Sigmoid colon (tissue), 3 donors: ENCODE measurements around the gene MCCC1.

Experiments
- POLR2A ChIP-seq, 2 donors: fragments of 450-650 bp; IDR thresholded peaks; one replicate each; pipeline ENCODE4 v1.6.1; 2016; ENCODE audit warnings: antibody characterized with exemption in 2 of 2, mild to moderate bottlenecking in 2 of 2, moderate library complexity in 2 of 2
- TF ChIP-seq, protein P1 (sequence below), 4 experiments: fragments of 450-650 bp in 3 of 4; fragments of 200-600 bp in 1 of 4; IDR thresholded peaks; one replicate each; pipeline ENCODE4 v1.5.1; 2016 to 2019; ENCODE audit warnings: antibody characterized with exemption in 4 of 4, mild to moderate bottlenecking in 3 of 4, moderate library complexity in 2 of 4

DNA sequence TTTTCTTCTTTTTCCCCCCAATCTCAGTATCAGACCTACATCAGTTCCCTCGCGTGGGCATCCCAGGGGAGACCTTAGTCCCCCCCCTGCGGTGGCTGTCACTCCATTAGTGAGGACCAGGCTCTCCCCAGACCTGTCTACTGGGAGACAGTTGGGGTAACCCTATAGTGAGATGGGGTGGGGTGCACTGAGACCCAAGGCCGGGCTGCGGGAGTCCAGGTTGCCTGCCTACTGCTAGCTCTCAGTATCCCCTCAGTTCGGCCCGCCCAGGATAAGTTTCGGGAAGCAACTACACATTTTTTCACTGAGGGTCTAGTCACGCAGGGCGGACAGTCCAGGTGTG is 118.3 kb downstream of the MCCC1 start:
- no peak for TF ChIP-seq POLR2A (IDR thresholded peaks at IDR 0.05)
- TF ChIP-seq, protein P1, sequence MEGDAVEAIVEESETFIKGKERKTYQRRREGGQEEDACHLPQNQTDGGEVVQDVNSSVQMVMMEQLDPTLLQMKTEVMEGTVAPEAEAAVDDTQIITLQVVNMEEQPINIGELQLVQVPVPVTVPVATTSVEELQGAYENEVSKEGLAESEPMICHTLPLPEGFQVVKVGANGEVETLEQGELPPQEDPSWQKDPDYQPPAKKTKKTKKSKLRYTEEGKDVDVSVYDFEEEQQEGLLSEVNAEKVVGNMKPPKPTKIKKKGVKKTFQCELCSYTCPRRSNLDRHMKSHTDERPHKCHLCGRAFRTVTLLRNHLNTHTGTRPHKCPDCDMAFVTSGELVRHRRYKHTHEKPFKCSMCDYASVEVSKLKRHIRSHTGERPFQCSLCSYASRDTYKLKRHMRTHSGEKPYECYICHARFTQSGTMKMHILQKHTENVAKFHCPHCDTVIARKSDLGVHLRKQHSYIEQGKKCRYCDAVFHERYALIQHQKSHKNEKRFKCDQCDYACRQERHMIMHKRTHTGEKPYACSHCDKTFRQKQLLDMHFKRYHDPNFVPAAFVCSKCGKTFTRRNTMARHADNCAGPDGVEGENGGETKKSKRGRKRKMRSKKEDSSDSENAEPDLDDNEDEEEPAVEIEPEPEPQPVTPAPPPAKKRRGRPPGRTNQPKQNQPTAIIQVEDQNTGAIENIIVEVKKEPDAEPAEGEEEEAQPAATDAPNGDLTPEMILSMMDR (IDR thresholded peaks at IDR 0.05): no peak
